NK-92 treated with Interleukin-12 subunit alpha and Interleukin-12 subunit beta, amount 100 ng/mL, for 24 hours (cell line): ENCODE results near the gene ZBTB9.

Source experiments
- DNase-seq: peaks from one replicate; lab custom pipeline; 2025; lab: John Stamatoyannopoulos, UW

Gene ZBTB9

GRCh38 chr6:33433001-33433543, 21.3 kb upstream of the ZBTB9 start:
- no peak for DNase-seq

GRCh38 chr6:33433544-33434191, 20.7 kb upstream of the ZBTB9 start:
- no peak for DNase-seq

- DNase-seq, result no peak
These were observed 19.4 kb upstream of the ZBTB9 start for GRCh38 chr6:33434961-33435360.

DNA sequence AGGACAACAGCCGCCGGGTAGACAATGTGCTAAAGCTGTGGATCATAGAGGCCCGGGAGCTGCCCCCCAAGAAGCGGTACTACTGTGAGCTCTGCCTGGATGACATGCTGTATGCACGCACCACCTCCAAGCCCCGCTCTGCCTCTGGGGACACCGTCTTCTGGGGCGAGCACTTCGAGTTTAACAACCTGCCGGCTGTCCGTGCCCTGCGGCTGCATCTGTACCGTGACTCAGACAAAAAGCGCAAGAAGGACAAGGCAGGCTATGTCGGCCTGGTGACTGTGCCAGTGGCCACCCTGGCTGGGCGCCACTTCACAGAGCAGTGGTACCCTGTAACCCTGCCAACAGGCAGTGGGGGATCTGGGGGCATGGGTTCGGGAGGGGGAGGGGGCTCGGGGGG, 16.7 kb upstream of the ZBTB9 start:
- no peak for DNase-seq

GRCh38 chr6:33438978-33439594, 15.3 kb upstream of the ZBTB9 start:
- no peak for DNase-seq

DNA sequence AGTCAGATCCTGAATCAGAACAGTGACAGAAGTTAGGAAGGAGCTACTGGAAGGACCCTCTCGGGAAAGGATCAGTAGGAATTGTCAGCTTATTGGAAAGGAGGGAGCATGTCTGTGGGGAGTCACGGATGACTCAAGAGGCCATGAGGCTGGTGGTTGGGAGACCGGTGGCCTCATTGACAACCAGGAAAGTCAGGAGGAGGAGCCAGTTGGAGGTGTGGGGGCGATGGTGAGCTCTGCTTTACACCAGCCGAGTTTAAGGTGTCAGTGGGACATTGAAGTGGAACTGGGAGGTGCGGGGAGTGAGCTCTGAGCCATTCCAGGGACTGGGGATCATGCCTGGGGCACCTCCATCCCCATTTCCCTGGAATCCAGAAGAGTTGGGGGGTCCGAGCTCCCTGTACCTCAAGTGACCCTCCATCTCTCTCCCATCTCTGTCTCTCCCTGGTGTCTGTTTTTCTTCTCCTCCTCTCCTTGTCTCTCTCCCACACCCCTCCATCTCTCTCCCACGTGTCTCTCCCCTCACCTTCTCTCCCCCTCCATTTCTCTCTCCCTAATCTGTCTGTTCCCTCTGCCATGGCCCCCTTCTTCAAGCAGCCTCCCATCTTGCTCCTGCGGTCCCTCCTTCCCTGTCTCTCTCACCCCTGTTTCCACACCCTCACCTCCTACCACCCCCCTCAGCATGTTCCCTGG, 14.3 kb upstream of the ZBTB9 start:
- no peak for DNase-seq

DNA sequence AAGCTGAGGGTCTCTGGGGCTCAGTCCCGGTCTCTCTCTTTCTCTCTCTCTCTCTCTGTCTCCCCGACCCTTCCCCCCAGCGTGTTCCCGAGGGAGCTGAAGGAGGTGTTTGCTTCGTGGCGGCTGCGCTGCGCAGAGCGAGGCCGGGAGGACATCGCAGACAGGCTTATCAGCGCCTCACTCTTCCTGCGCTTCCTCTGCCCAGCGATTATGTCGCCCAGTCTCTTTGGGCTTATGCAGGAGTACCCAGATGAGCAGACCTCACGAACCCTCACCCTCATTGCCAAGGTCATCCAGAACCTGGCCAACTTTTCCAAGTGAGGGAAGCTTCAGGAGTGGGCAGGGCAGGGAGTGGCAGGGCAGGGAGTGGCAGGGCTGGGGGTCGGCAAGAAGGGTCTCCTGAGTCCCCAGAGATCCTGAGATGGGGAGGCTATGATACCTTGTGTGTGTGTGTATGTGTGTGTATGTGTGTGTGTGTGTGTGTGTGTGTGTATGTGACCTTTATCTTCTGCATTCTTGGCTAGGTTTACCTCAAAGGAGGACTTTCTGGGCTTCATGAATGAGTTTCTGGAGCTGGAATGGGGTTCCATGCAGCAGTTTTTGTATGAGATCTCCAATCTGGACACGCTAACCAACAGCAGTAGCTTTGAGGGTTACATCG, 13.6 kb upstream of the ZBTB9 start:
- no peak for DNase-seq

- DNase-seq, result no peak
These were observed 12.9 kb upstream of the ZBTB9 start for GRCh38 chr6:33441457-33441856.

DNA sequence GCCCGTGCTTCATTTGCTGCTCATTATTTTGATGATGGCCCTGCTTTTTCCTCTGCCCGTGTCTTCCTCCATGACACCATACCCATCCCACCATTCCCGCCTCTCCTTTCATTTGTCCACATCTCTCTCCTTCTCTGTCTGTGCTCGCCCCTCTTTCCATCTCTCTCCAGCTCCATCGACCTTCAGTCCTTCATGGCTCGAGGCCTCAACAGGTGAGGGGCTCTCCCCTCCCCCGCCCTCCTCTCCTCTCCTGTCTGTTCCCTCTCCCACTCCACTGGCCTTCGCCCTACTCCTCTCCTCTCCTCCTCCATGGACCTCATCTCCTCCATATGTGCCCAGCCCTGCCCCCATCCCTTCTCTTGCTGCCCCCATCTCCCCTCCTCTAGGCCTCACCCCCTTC, 12.1 kb upstream of the ZBTB9 start:
- no peak for DNase-seq

DNA sequence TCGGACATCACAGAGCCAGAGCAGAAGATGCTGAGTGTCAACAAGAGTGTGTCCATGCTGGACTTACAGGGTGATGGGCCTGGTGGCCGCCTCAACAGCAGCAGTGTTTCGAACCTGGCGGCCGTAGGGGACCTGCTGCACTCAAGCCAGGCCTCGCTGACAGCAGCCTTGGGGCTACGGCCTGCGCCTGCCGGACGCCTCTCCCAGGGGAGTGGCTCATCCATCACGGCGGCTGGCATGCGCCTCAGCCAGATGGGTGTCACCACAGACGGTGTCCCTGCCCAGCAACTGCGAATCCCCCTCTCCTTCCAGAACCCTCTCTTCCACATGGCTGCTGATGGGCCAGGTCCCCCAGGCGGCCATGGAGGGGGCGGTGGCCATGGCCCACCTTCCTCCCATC, 11.4 kb upstream of the ZBTB9 start:
- DNase-seq, result no peak

DNA sequence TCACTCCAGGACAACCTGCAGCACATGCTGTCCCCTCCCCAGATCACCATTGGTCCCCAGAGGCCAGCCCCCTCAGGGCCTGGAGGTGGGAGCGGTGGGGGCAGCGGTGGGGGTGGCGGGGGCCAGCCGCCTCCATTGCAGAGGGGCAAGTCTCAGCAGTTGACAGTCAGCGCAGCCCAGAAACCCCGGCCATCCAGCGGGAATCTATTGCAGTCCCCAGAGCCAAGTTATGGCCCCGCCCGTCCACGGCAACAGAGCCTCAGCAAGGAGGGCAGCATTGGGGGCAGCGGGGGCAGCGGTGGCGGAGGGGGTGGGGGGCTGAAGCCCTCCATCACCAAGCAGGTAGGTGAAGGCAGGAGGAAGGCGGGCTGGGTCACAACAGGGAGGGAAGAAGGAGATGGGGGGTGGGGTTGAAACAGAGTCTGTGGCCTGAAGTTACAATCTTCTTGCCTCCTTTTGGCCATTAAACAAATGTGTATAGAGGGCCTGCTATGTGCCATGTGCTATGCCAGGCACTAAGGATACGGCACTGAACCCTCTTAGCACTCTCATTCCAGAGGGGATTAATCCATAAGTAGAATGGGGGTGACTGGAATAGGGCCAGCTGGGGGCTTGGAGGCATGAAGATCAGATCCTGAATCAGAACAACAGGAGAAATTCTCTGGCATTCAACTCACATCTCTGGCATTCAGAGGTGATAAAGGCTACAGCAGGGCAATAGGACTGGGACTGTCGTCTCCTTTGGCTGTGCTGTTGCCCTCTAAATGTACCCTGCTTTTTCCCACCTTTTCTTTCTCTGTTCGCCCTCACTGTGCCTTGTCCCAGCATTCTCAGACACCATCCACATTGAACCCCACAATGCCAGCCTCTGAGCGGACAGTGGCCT, 10.5 kb upstream of the ZBTB9 start:
- no peak for DNase-seq

DNA sequence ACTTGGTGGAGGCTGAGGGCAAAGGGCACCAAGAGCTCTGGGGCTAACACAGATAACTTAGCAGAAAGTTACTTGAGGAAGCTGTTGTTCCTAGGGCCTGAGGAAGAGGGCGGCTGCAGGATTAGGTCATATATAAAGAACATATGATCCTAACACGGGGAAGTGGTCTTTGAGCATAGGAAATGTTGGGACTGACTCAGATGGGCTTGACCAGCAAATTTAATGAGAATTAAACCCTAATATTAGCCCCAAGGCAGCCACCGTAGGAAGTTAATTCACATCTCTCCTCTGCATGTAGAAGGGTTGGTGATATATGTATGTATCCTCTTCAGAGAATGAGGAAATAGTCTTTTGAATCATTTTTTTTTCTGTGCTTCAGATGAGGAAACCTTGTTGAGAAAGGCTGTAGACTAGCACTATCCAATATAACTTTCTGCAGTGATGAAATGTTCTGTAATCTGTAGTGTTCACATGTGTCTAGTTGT, 9.2 kb upstream of the ZBTB9 start:
- no peak for DNase-seq

GRCh38 chr6:33446356-33446755, 8.0 kb upstream of the ZBTB9 start:
- no peak for DNase-seq

DNA sequence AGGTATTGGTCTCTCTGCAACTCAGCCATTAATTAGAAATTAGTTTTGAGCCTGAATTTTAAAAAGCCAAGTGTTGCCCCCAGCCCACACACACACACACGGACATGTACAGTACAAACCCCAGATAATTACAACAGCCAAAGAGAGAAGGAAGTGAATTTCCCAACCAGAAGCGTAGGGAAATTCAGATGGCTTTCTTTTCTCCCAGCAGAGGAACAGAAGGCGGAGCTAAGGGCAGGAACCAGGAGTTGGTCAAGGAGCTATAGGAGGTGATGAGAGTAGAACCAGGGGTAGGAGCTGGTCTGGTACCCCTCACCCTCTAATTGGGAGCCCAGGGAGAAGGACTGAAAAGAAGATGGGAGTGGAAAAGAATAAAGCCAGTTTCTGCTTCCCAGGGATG, 3.9 kb upstream of the ZBTB9 start:
- DNase-seq, result no peak

DNA sequence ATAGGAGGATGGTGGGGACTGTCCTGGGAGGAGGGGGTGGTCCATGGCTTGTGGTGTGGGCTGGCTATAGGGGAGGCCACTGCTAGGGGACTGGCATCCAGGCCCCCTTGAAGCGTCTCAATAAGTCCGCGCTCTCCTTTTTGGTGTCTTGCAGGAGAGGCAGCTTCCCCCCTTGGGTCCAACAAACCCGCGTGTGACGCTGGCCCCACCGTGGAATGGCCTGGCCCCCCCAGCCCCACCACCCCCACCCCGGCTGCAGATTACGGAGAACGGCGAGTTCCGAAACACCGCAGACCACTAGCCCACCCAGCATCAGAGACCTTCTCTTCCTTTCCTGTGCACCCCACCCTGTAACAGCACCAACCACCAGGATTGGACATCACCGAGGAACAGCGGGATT, 2.8 kb upstream of the ZBTB9 start:
- no peak for DNase-seq

DNA sequence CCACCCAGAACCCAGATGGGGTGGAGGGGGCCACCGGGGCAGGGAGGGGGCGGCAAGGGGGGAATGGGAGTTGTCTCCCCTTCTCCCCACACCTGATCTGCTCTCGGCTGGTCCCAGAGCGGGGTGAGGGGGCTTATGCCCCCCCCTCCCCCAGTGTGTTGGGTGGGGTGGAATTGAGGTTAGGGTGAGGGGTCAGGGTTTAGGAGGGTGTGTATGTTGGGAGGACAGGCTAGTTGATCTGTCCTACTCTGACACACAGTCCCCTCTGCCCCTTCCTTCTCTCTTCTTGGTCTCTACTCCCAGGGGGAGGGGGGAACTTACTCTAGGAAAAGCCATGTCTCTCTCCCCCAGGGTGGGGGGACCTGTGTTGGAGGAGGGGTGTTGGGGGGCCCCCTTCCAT, 1.9 kb upstream of the ZBTB9 start:
- DNase-seq, result no peak

GRCh38 chr6:33453393-33454008, 875 bp upstream of the ZBTB9 start:
- no peak for DNase-seq

GRCh38 chr6:33455051-33455450, 675 bp downstream of the ZBTB9 start:
- DNase-seq, result no peak

- no peak for DNase-seq
These were observed 1.8 kb downstream of the ZBTB9 start for GRCh38 chr6:33456156-33456555.

GRCh38 chr6:33458676-33459075, 4.3 kb downstream of the ZBTB9 start:
- no peak for DNase-seq

GRCh38 chr6:33459226-33459625, 4.8 kb downstream of the ZBTB9 start:
- DNase-seq, result no peak
